Testis (tissue), 3 donors: ENCODE results near the gene PPP2R5D. TPM values are rescaled to one million over a fixed set of nuclear protein-coding genes. Genes with fewer than 3 reads are reported as not detected.
"Not testable (repeated sequence)": the region's sequence is repeated elsewhere in the genome, so short reads cannot be mapped to it uniquely, and the experiment has no call there.

Source experiments
- DNase-seq: peaks from one replicate; pipeline ENCODE4 v3.0.0-alpha.2; 2019
- H3K27ac ChIP-seq, 2 donors: fragments of 200-600 bp; sonication (generic); one replicate each; pipeline ENCODE4 v1.5.1; 2019
- H3K27me3 ChIP-seq: fragments of 200-600 bp; sonication (generic); one replicate; pipeline ENCODE4 v1.5.1; 2019
- H3K36me3 ChIP-seq: fragments of 200-600 bp; sonication (generic); one replicate; pipeline ENCODE4 v1.5.1; 2017; ENCODE audit warnings: low read depth; ENCODE audit errors: missing control alignments
- H3K4me1 ChIP-seq: fragments of 200-600 bp; sonication (generic); one replicate; pipeline ENCODE4 v1.5.1; 2019
- H3K4me3 ChIP-seq, 2 donors: fragments of 200-600 bp; sonication (generic); one replicate each; pipeline ENCODE4 v1.5.1; 2017 to 2019
- H3K9me3 ChIP-seq: fragments of 200-600 bp; sonication (generic); one replicate; pipeline ENCODE4 v1.5.1; 2017
- CTCF ChIP-seq, 3 experiments: fragments of 450-650 bp in 2 of 3; fragments of 200-600 bp in 1 of 3; sonication (generic) in 1 of 3; IDR thresholded peaks; one replicate each; pipeline ENCODE4 v1.5.1; 2016 to 2019; ENCODE audit warnings: antibody characterized with exemption in 3 of 3, mild to moderate bottlenecking in 2 of 3, moderate library complexity in 1 of 3
- POLR2A ChIP-seq: fragments of 450-650 bp; IDR thresholded peaks from one replicate; pipeline ENCODE4 v1.6.1; 2017; ENCODE audit warnings: antibody characterized with exemption, mild to moderate bottlenecking, moderate library complexity
- WGBS, 2 donors: methylation state at CpG; one replicate each; pipeline ENCODE4 v1.1.5; 2018; 5-methylcytosine and 5-hydroxymethylcytosine counted together
- intact Hi-C: fragments of 100-400 bp; cut with DNase I; formaldehyde crosslinking; loops from one replicate; pipeline ENCODE4 v1.15.1; 2023; ENCODE audit warnings: low total_unique reads
- polyA plus RNA-seq: library from polyadenylated mRNA; stranded (reverse); fragments of 350-450 nt; fragmentation: Illumina TruSeq; extraction: RNeasy Lipid Tissue Mini Kit (QIAGEN cat#74804); gene quantifications from one replicate; pipeline ENCODE4 v1.2.3, GENCODE V29; 2014; ENCODE audit warnings: low read depth, low replicate concordance; ENCODE audit not compliant: insufficient read depth
- total RNA-seq, 2 donors: library from RNA; depleted of rRNA; stranded (reverse); fragments of >200 nt; gene quantifications; one replicate each; pipeline ENCODE4 v1.2.3, GENCODE V29; 2016

The PPP2R5D gene
- total and polyA plus RNA-seq, 3 donors from 2014 or later: 73.4 to 82.5 (median 74.5) TPM

GRCh38 chr6:43037706-43038105, 53.3 kb downstream of the PPP2R5D start:
- H3K9me3 ChIP-seq: no peaks in the 10 kb centered on the region
- no peak for DNase-seq
- WGBS, 2 donors: 73 to 83% methylated on average over 6 to 9 of the region's 9 CpGs
- H3K4me3 ChIP-seq: no peak overlapping the region
- no peak overlapping the region for H3K27ac ChIP-seq
- TF ChIP-seq POLR2A (no peak), CTCF (IDR thresholded peaks at IDR 0.05) (no peak)
- H3K36me3 ChIP-seq: no peaks in the 10 kb centered on the region
- intact Hi-C loops: no loop called here
- H3K27me3 ChIP-seq: no peaks in the 10 kb centered on the region
- H3K4me1 ChIP-seq: peaks cover 4% of the 10 kb centered on the region

DNA sequence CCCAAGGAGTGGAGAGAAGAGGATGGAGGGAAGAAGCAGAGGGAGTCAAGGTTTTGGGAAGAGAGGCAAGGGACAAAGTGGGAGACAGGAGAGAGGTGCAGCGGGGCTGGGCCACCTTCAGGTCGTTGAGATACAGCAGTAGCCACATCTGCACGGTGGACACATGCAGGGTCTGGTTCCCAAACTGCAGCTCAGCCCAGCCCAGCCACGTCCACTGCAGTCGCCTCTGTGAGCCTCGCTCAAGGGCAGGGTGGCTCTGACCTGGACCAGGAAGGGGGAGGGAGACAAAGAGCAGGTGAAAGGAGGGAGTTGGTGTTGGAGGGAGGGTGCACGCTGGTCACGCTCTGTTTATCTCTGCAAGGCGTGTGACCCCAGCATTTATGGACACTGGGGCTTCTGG, 54.4 kb downstream of the PPP2R5D start:
- no peaks in the 10 kb centered on the region for H3K27me3 ChIP-seq
- H3K9me3 ChIP-seq: no peaks in the 10 kb centered on the region
- H3K4me3 ChIP-seq: no peak overlapping the region
- no peaks in the 10 kb centered on the region for H3K36me3 ChIP-seq
- intact Hi-C loops: no loop called here
- TF ChIP-seq POLR2A (no peak), CTCF (IDR thresholded peaks at IDR 0.05) (no peak)
- 77 to 79% methylated on average over 9 of the region's 9 CpGs for WGBS, 2 donors
- H3K27ac ChIP-seq: no peak overlapping the region
- DNase-seq: no peak
- H3K4me1 ChIP-seq: peaks cover 4% of the 10 kb centered on the region

GRCh38 chr6:43040542-43041257, 56.3 kb downstream of the PPP2R5D start:
- Histone ChIP-seq H3K4me3 (no peak overlapping the region), H3K27ac (no peak overlapping the region), H3K4me1 (peaks cover 4% of the 10 kb centered on the region), H3K36me3 (no peaks in the 10 kb centered on the region), H3K9me3 (no peaks in the 10 kb centered on the region), H3K27me3 (no peaks in the 10 kb centered on the region)
- no peak for TF ChIP-seq POLR2A
- TF ChIP-seq CTCF (IDR thresholded peaks at IDR 0.05): no peak
- intact Hi-C loops: no loop called here
- WGBS, 2 donors: 92 to 95% methylated on average over 10 to 18 of the region's 18 CpGs
- DNase-seq: no peak

GRCh38 chr6:43041475-43041874, 57.1 kb downstream of the PPP2R5D start:
- H3K36me3 ChIP-seq, H3K4me1 ChIP-seq, H3K9me3 ChIP-seq, DNase-seq, intact Hi-C loops, H3K4me3 ChIP-seq, H3K27me3 ChIP-seq, H3K27ac ChIP-seq: not testable (repeated sequence)
- 85 to 95% methylated on average over 8 of the region's 8 CpGs for WGBS, 2 donors

DNA sequence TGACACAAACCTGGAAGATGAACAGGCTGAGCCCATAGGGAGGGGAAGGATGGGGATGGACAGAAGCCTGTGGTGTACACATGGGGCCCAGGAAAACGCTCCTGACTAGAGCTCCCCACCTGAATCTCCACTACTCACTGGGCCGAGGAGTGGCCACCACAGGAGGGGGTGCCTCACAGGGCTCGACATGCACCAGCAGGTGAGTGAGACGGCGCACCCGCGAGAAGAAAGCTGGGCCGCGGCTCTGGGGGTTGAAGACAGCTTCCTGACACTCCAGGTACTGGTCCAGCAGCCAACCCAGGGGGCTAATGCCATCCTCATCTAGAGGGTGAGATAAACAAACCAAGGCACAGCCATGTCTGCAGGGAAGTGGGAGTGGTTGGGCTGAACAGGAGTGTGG, 58.9 kb downstream of the PPP2R5D start:
- Histone ChIP-seq H3K4me1 (no peaks in the 10 kb centered on the region), H3K36me3 (no peaks in the 10 kb centered on the region), H3K27ac (no peak overlapping the region), H3K27me3 (no peaks in the 10 kb centered on the region), H3K9me3 (no peaks in the 10 kb centered on the region), H3K4me3 (no peak overlapping the region)
- intact Hi-C loops: no loop called here
- TF ChIP-seq CTCF (IDR thresholded peaks at IDR 0.05): no peak
- no peak for TF ChIP-seq POLR2A
- WGBS, 2 donors: 93 to 95% methylated on average over 9 of the region's 9 CpGs
- no peak for DNase-seq
